Measurements from ENCODE around the gene SELENOO. TPM values are rescaled to one million over a fixed set of nuclear protein-coding genes. Genes with fewer than 3 reads are reported as not detected.

Gene SELENOO
- total RNA-seq, 1 experiment from 2014 or later = 27.0 TPM

- DNase-seq (ENCODE audit: low spot score) (no peak), ATAC-seq (no peak)
- Mint-ChIP-seq H3K4me1 (no peaks in the 10 kb centered on the region), H3K36me3 (no peaks in the 10 kb centered on the region), H3K9me3 (no peaks in the 10 kb centered on the region), H3K27ac (no peak overlapping the region), H3K27me3 (ENCODE audit: low read depth) (peaks cover 3% of the 10 kb centered on the region; the same call in 1 of the 2 replicates), H3K4me3 (no peak overlapping the region)
- ChIA-PET POLR2A (no interaction called here), CTCF (interaction anchor here (1.2 to 1.6 kb wide), 2 partner anchors 15 to 86 kb away, joined by 3 to 4 read pairs; no protein-coding TSS in a partner anchor)
- TF ChIP-seq ZBTB43 (CRISPR knock-in tag; IDR thresholded peaks at IDR 0.05) (no peak), ZNF512 (CRISPR knock-in tag; IDR thresholded peaks at IDR 0.05; ENCODE audit: borderline replicate concordance) (no peak), ZNF121 (CRISPR knock-in tag; IDR thresholded peaks at IDR 0.05) (no peak), OVOL2 (CRISPR knock-in tag; IDR thresholded peaks at IDR 0.05; ENCODE audit: borderline replicate concordance) (no peak), IRF1 (CRISPR knock-in tag; IDR thresholded peaks at IDR 0.05) (no peak), ARID4B (CRISPR knock-in tag; IDR thresholded peaks at IDR 0.05; ENCODE audit: borderline replicate concordance) (no peak), E2F5 (CRISPR knock-in tag; IDR thresholded peaks at IDR 0.05) (no peak), ATF6 (CRISPR knock-in tag; IDR thresholded peaks at IDR 0.05) (no peak), NR1H2 (CRISPR knock-in tag; IDR thresholded peaks at IDR 0.05) (no peak), ZNF232 (CRISPR knock-in tag; IDR thresholded peaks at IDR 0.05) (no peak), ZNF425 (CRISPR knock-in tag; conservative IDR thresholded peaks at IDR 0.05) (no peak), GRHL2 (CRISPR knock-in tag; IDR thresholded peaks at IDR 0.05; ENCODE audit: insufficient replicate concordance, severe bottlenecking) (no peak), ATF1 (CRISPR knock-in tag; IDR thresholded peaks at IDR 0.05) (no peak), GABPB1 (CRISPR knock-in tag; IDR thresholded peaks at IDR 0.05) (no peak), JAZF1 (CRISPR knock-in tag; IDR thresholded peaks at IDR 0.05) (no peak), ZNF281 (CRISPR knock-in tag; IDR thresholded peaks at IDR 0.05) (no peak), NFYB (CRISPR knock-in tag; conservative IDR thresholded peaks at IDR 0.05; ENCODE audit: low read depth) (no peak)
These were observed 54.8 kb downstream of the SELENOO start for GRCh38 chr22:50255607-50256006.

Data from WTC11 (cell line).